GDM1 (cell line): Measurements from ENCODE around the gene CATSPERE.
"Not testable (repeated sequence)": the region's sequence is repeated elsewhere in the genome, so short reads cannot be mapped to it uniquely, and the experiment has no call there.

ENCODE experiments used
- DNase-seq: peaks from one replicate; lab custom pipeline; 2025; lab: John Stamatoyannopoulos, UW

Gene CATSPERE

GRCh38 chr1:244666672-244667418 lies 205.8 kb downstream of the CATSPERE start:
- DNase-seq = not testable (repeated sequence)

GRCh38 chr1:244667797-244668196 lies 206.7 kb downstream of the CATSPERE start:
- no peak for DNase-seq

GRCh38 chr1:244672946-244673682 lies 212.0 kb downstream of the CATSPERE start:
- DNase-seq = no peak

- no peak for DNase-seq
Measured at GRCh38 chr1:244674446-244674845, 213.4 kb downstream of the CATSPERE start.

- DNase-seq = no peak
Measured at GRCh38 chr1:244675167-244675566, 214.1 kb downstream of the CATSPERE start.

- no peak for DNase-seq
Measured at GRCh38 chr1:244678697-244679096, 217.6 kb downstream of the CATSPERE start.

- DNase-seq = no peak
Measured at GRCh38 chr1:244680667-244681066, 219.6 kb downstream of the CATSPERE start.

- not testable (repeated sequence) for DNase-seq
Measured at GRCh38 chr1:244682087-244682486, 221.0 kb downstream of the CATSPERE start.
